NCI-H2081 (cell line): ENCODE measurements around the gene PPP1R12A.
"Not testable (repeated sequence)": the region's sequence is repeated elsewhere in the genome, so short reads cannot be mapped to it uniquely, and the experiment has no call there.

ENCODE experiments used
- DNase-seq, 2 experiments: peaks; one replicate each; lab custom pipeline; 2025; lab: John Stamatoyannopoulos, UW

PPP1R12A gene

GRCh38 chr12:79935021-79935623 lies at the start of gene PPP1R12A:
TSS of gene PPP1R12A (minus strand) at chr12:79935097. CDS start at chr12:79934931, 166 bp downstream.
- peak; percentile 97 for DNase-seq

- no peak for DNase-seq
Measured at GRCh38 chr12:79983986-79984620, 49.2 kb upstream of the PPP1R12A start.

- DNase-seq = no peak
Measured at GRCh38 chr12:79983492-79983891, 48.6 kb upstream of the PPP1R12A start.

DNA sequence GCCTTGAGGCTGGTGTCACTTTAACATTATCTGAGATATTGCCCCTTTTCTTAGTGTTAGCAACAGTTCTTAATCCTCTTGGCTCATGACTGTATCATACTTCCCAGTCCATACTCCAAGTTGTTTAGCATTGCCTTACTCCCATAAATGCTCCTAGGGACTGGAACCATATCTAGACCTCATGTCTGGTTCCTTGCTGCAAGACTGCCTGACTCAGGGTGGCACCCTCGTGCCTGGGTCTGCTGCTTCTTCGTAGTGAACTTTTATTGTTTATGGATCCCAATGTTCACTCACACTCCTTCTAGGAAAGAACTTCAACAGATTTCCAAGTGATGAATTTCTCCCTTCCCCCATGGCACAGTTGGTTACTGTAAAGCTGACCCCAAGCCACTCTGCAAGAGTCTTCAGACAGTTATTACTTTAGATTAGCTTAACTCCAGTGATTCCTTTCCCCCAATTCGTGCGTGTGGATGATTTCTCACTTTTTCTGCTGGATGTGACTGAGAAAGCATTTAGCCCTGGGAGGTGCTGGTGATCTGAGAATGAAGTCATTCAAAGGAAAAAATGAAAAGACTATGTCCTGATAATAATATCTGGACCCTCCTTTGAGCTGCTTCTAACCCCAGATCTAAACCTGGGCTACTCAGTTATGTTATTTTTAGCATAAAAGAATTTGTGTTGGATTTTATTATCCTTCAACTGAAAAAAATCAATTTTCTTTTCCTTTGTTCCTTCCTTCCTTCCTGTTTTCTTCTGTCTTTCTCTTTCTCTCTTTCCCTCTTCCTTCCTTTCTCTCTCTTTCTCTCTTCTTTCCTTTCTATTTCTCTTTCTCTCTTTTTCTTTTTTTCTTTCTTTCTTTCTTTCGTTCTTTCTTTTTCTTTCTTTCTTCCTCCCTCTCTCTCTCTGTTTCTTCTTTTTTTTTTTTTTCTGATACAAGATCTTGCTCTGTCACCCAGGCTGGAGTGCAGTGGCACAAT lies 47.5 kb upstream of the PPP1R12A start:
- no peak for DNase-seq

DNA sequence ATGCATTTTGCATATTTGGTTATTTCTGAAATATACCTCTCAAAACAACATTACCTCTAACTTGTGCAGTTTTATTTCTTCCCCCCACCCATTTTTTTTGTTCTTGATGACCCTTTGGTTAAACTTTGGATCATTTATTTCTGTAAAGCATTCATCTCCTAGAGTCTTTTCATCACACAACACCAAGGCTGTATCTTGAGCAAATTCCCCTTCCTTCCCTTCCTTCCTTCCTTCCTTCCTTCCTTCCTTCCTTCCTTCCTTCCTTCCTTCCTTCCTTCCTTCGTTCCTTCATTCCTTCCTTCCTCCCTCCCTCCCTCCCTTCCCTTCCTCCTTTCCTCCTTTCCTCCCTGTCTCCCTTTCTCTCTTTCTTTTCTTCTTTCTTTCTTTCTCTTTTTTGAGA lies 43.8 kb upstream of the PPP1R12A start:
- no peak for DNase-seq

DNA sequence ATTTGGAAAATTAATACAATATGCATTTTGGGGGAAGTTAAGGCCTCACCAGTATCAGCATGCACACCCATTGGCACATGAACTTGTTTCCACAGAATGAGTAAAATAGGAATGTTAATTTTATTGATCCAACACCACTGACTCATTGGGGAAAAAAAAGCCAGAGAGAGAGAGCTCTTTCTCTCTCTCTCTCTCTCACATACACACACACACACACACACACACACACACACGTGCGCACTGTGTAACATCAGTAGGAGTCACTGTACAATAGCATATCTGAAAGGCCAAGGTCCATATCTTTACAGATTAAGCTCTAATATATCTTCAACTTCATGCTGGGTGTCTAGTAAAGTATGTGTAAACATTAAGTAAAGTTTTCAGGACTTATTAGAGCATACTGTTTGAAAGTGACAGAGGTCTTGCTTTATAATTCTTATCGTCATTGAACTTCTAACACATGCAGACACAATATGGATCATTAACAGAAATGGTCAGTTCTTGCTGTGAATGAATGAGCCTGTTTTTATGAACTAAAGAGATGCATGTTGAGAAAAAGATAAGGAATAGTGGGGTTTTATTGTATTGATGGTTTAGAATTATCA lies 43.1 kb upstream of the PPP1R12A start:
- not testable (repeated sequence) for DNase-seq

GRCh38 chr12:79975143-79975542 lies 40.2 kb upstream of the PPP1R12A start:
- no peak for DNase-seq

GRCh38 chr12:79973801-79974200 lies 38.9 kb upstream of the PPP1R12A start:
- no peak for DNase-seq

GRCh38 chr12:79964100-79964627 lies 29.3 kb upstream of the PPP1R12A start:
- no peak for DNase-seq

DNA sequence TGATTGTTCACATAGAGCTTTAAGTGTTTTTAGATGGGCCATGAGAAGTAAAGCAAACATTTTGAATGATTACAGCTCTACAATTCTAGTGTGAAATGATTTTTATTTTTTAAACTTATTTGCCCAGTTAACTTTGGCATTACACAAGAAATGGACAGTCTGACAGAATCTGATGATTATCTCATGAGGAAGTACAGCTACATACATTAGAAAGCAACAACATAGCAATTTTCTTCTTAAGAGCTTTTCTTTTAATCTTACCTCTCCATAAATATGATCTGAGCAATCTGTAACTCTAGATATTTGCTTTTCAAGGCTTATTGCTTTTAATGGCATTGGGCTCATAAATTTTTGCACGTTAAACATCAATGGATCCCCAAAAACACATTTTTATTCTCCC lies 26.5 kb upstream of the PPP1R12A start:
- DNase-seq = peak; percentile 62 to 90

DNA sequence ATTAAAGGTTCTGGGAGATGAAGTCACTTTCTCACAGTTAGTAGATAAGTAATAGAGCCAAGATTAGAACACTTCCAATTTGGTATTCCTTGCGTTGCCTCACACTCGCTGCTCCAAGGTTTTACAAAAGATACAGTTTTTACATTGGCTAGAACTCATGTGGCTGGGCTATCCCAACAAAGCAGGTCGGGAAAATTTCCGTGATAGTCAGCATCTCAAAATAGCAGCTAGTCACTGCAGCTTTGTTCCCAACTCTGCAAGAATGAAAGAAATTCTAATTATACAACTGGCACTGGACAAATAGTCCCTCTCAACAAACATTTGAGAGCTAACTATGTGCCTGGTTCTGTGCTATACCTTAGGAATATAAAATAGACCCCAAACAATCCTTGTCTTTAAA lies 24.6 kb upstream of the PPP1R12A start:
- DNase-seq = no peak

GRCh38 chr12:79956896-79957295 lies 22.0 kb upstream of the PPP1R12A start:
- DNase-seq = no peak

DNA sequence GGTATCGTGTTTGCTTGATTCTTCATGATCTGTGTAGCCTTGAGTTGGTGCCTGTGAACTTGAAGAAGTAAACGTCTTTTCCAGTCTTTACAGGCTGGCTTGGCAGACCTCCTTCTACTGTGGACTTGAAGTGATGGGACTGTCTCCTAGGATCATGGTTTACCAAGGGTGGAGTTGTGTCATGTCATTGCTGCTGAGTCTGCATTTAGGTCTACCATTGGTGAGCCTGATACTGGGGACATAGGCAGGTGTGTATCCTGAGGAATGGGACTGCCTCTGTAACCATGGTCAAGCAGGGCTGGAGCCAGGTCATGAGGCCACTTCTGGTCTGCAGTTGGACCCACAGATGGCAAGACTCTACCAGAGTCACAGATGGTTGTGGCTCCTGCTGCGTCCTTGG lies 20.7 kb upstream of the PPP1R12A start:
- no peak for DNase-seq

DNA sequence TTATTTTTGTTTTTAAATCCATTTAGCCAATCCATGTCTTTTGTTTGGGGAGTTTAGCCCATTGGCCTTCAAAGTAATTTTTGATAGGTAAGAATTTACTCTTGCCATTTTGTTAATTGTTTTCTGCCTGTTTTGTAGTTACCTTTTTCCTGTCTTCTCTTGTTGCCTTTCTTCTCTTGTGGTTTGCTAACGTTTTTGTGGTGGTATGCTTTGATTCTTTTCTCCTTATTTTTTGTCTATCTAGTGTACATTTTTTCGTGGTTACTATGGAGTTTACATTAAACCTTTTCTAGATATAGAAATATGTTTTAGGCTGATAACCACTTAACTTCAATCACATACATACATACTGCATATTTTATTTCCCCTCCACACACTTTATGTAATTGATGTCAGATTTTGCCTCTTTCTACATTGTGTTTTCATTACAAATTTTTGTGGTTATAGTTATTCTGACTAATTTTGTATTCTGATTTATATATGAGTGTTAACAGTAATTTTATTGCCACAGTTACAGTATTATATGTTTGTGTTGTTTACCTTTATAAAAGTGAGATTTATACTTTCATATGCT lies 19.2 kb upstream of the PPP1R12A start:
- no peak for DNase-seq

DNA sequence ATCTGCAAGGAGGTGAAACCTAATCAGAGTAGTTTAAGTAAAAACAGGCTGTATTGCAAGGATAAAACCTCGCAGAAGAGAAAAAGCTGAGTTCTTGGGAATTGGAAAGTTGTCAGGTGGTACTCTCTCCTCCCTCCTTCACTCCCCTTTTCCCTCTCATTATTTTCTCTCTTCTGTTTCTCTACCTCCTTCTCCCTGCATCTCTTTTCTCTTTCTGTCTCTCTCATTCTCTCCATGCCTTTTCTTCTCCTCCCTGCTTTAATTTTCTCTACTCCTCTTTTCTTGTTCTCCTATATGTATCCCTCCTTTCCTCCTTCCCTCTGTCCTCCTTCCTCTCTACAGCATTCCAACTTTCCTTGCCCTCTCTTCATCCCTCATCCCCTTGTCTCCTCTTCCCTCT lies 14.2 kb upstream of the PPP1R12A start:
- no peak for DNase-seq

- no peak for DNase-seq
Measured at GRCh38 chr12:79945433-79945832, 10.5 kb upstream of the PPP1R12A start.

- DNase-seq = no peak
Measured at GRCh38 chr12:79944565-79944964, 9.7 kb upstream of the PPP1R12A start.

DNA sequence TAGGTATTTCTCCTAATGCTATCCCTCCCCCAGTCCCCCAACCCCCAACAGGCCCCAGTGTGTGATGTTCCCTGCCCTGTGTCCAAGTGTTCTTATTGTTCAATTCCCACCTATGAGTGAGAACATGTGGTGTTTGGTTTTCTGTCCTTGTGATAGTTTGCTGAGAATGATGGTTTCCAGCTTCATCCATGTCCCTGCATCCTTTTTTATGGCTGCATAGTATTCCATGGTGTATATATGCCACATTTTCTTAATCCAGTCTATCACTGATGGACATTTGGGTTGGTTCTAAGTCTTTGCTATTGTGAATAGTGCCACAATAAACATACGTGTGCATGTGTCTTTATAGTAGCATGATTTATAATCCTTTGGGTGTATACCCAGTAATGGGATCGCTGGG lies 7.9 kb upstream of the PPP1R12A start:
- DNase-seq = not testable (repeated sequence)

- no peak for DNase-seq
Measured at GRCh38 chr12:79939728-79940310, 4.9 kb upstream of the PPP1R12A start.

DNA sequence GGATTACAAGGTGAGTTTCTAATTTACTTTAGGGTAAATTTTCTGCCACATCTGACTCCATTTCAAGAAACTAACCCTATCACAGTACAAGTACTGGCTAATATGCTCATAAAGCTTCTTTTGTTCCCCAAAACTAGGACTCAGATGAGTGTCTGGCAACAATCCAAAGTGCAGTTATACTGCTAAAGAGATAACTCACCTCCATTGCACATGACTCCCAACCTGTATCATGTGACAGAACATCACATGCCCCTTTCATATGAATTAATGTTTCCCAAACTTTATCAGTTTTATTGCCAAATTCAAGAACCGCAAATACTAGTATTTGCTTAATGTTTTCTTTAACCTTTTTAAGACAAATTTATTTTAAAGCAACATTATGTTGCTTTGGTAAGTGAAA lies 3.9 kb upstream of the PPP1R12A start:
- DNase-seq = no peak

DNA sequence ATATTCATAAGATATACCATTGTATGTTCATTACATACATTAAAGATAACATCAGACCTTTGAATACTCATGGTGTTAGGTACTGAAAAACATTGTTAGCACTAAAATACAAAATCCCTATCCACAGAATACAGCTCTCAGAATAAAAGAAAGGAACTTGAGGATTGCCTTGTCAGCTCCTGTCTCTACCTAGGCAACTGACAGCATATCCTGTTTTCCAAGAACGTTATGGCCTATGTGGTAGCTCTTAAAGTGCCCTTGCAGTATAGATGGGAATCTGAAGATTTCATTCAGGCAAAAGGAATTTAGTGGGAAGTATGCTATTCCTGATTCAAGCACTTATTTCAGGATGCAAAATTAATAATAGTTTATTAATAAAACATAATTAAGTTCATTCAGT lies 1.8 kb upstream of the PPP1R12A start:
- DNase-seq = no peak
